IMR-90 (cell line): ENCODE results near the gene C12orf57. TPM values are rescaled to one million over a fixed set of nuclear protein-coding genes. Genes with fewer than 3 reads are reported as not detected.

ENCODE experiments used
- microRNA-seq, 2 experiments: library from miRNA; stranded (forward) in 1 of 2; unstranded in 1 of 2; fragments of 10-50 nt in 1 of 2; fragments of <30 nt in 1 of 2; gene quantifications in 1 of 2; microRNA quantifications in 1 of 2; one replicate each; pipeline versions ENCODE3 to v1.1.0; 2013 to 2020; ENCODE audit not compliant: insufficient read depth in 1 of 2, insufficient read length in 1 of 2, unreplicated experiment in 1 of 2
- polyA plus RNA-seq, 3 experiments: library from polyadenylated mRNA; depleted of rRNA; stranded (reverse); fragments of >200 nt; gene quantifications; 2 replicates each; pipeline ENCODE4 v1.2.3, GENCODE V29; 2012; ENCODE audit warnings: low replicate concordance in 1 of 3
- small RNA-seq, 5 experiments: library from RNA; depleted of rRNA; stranded (forward); fragments of <200 nt; gene quantifications; one replicate each; pipeline ENCODE3, GENCODE V24; 2012
- total RNA-seq: library from RNA; depleted of rRNA; stranded (reverse); fragments of >200 nt; gene quantifications from 2 replicates; pipeline ENCODE4 v1.2.3, GENCODE V29; 2012; rRNA removed

Gene C12orf57
- total and polyA plus RNA-seq, 2 of the 4 experiments (the other 2 are of a cell fraction) = 238 to 530 TPM

Small RNA genes within 50 kb of the gene (microRNA-seq; reads per million reads assigned to microRNA genes)
- gene MIR141 (ENCODE audit: insufficient read depth in 1 of 2, insufficient read length in 1 of 2, unreplicated experiment in 1 of 2) (9.1 to 31.0 reads per million in 2 experiments), gene MIR200C (ENCODE audit: insufficient read depth in 1 of 2, insufficient read length in 1 of 2, unreplicated experiment in 1 of 2) (86.9 to 198 reads per million in 2 experiments), gene RNU7-1 (ENCODE audit: insufficient read depth, insufficient read length) (not detected), gene SCARNA12 (ENCODE audit: insufficient read depth, insufficient read length) (10.3 reads per million, percentile 10 among the genes with 10 or more reads in this experiment)

Small RNA genes within 50 kb of the gene (small RNA-seq; reads per million reads assigned to genes)
- 1.4 to 41.3 (median 26.4) reads per million in 5 experiments for gene MIR141
- gene MIR200C = 1.1 to 19.8 (median 10.2) reads per million in 5 experiments
- 0 reads per million in 5 experiments for gene RNU7-1
- 0 to 1.6 (median 1.4) reads per million in 5 experiments for gene SCARNA12

Other genes with a start within 250 kb of the C12orf57 start
- gene PIANP, start 243.2 kb upstream of the C12orf57 start, total RNA-seq = under 0.01 and 0.18 TPM in 2 replicates
- gene PIANP, start 243.2 kb upstream of the C12orf57 start, polyA plus RNA-seq (2012; rRNA removed) = 5.4 and 6.8 TPM in 2 replicates
- 51.4 and 58.8 TPM in 2 replicates for gene COPS7A, start 220.0 kb upstream of the C12orf57 start, total RNA-seq
- gene COPS7A, start 220.0 kb upstream of the C12orf57 start, polyA plus RNA-seq (2012; rRNA removed) = 135 and 138 TPM in 2 replicates
- 236 and 244 TPM in 2 replicates for gene MLF2, start 190.9 kb upstream of the C12orf57 start, total RNA-seq
- 359 and 403 TPM in 2 replicates for gene MLF2, start 190.9 kb upstream of the C12orf57 start, polyA plus RNA-seq (2012; rRNA removed)
- 11.4 and 17.2 TPM in 2 replicates for gene PTMS, start 177.7 kb upstream of the C12orf57 start, total RNA-seq
- gene PTMS, start 177.7 kb upstream of the C12orf57 start, polyA plus RNA-seq (2012; rRNA removed) = 275 and 288 TPM in 2 replicates
- not detected in 2 replicates for gene LAG3, start 171.5 kb upstream of the C12orf57 start, total RNA-seq
- 0.41 and 0.66 TPM in 2 replicates for gene LAG3, start 171.5 kb upstream of the C12orf57 start, polyA plus RNA-seq (2012; rRNA removed)
- gene CD4, start 154.5 kb upstream of the C12orf57 start, total RNA-seq = 4.2 and 5.7 TPM in 2 replicates
- gene CD4, start 154.5 kb upstream of the C12orf57 start, polyA plus RNA-seq (2012; rRNA removed) = 15.0 and 15.7 TPM in 2 replicates
- gene GPR162, start 122.2 kb upstream of the C12orf57 start, total RNA-seq = 1.7 and 2.9 TPM in 2 replicates
- gene GPR162, start 122.2 kb upstream of the C12orf57 start, polyA plus RNA-seq (2012; rRNA removed) = 6.0 and 7.8 TPM in 2 replicates
- 25.8 and 27.8 TPM in 2 replicates for gene P3H3, start 115.6 kb upstream of the C12orf57 start, total RNA-seq
- gene P3H3, start 115.6 kb upstream of the C12orf57 start, polyA plus RNA-seq (2012; rRNA removed) = 83.9 and 90.5 TPM in 2 replicates
- gene GNB3, start 103.1 kb upstream of the C12orf57 start, total RNA-seq = 0.56 and 0.72 TPM in 2 replicates
- gene GNB3, start 103.1 kb upstream of the C12orf57 start, polyA plus RNA-seq (2012; rRNA removed) = 20.5 and 20.7 TPM in 2 replicates
- 23.5 and 30.3 TPM in 2 replicates for gene CDCA3, start 92.7 kb upstream of the C12orf57 start, total RNA-seq
- 61.0 and 67.5 TPM in 2 replicates for gene CDCA3, start 92.7 kb upstream of the C12orf57 start, polyA plus RNA-seq (2012; rRNA removed)
- 119 and 125 TPM in 2 replicates for gene USP5, start 91.9 kb upstream of the C12orf57 start, total RNA-seq
- gene USP5, start 91.9 kb upstream of the C12orf57 start, polyA plus RNA-seq (2012; rRNA removed) = 67.7 and 69.7 TPM in 2 replicates
- gene TPI1, start 76.5 kb upstream of the C12orf57 start, total RNA-seq = 1,842 and 2,176 TPM in 2 replicates
- 1,995 and 2,214 TPM in 2 replicates for gene TPI1, start 76.5 kb upstream of the C12orf57 start, polyA plus RNA-seq (2012; rRNA removed)
- gene SPSB2, start 70.7 kb upstream of the C12orf57 start, total RNA-seq = 1.1 and 1.3 TPM in 2 replicates
- 4.1 and 4.3 TPM in 2 replicates for gene SPSB2, start 70.7 kb upstream of the C12orf57 start, polyA plus RNA-seq (2012; rRNA removed)
- 8.9 and 11.1 TPM in 2 replicates for gene LRRC23, start 39.2 kb upstream of the C12orf57 start, total RNA-seq
- 9.2 and 11.4 TPM in 2 replicates for gene LRRC23, start 39.2 kb upstream of the C12orf57 start, polyA plus RNA-seq (2012; rRNA removed)
- 20.8 and 28.3 TPM in 2 replicates for gene ENO2, start 29.4 kb upstream of the C12orf57 start, total RNA-seq
- gene ENO2, start 29.4 kb upstream of the C12orf57 start, polyA plus RNA-seq (2012; rRNA removed) = 81.5 and 92.8 TPM in 2 replicates
- 2.5 and 3.4 TPM in 2 replicates for gene ATN1, start 16.1 kb upstream of the C12orf57 start, total RNA-seq
- gene ATN1, start 16.1 kb upstream of the C12orf57 start, polyA plus RNA-seq (2012; rRNA removed) = 58.7 and 59.8 TPM in 2 replicates
- gene RNU7-1, start 206 bp upstream of the C12orf57 start, total RNA-seq = not detected in 2 replicates
- not detected in 2 replicates for gene RNU7-1, start 206 bp upstream of the C12orf57 start, polyA plus RNA-seq (2012; rRNA removed)
- under 0.01 TPM in 1 of 2 replicates, not detected in the other for gene PTPN6, start 7.3 kb downstream of the C12orf57 start, total RNA-seq
- 0.14 TPM in 1 of 2 replicates, not detected in the other for gene PTPN6, start 7.3 kb downstream of the C12orf57 start, polyA plus RNA-seq (2012; rRNA removed)
- gene PHB2, start 26.6 kb downstream of the C12orf57 start, total RNA-seq = 219 and 240 TPM in 2 replicates
- gene PHB2, start 26.6 kb downstream of the C12orf57 start, polyA plus RNA-seq (2012; rRNA removed) = 286 and 298 TPM in 2 replicates
- gene EMG1, start 26.9 kb downstream of the C12orf57 start, total RNA-seq = 43.6 and 66.1 TPM in 2 replicates
- gene EMG1, start 26.9 kb downstream of the C12orf57 start, polyA plus RNA-seq (2012; rRNA removed) = 37.5 and 43.1 TPM in 2 replicates
- gene LPCAT3, start 74.5 kb downstream of the C12orf57 start, total RNA-seq = 6.4 and 7.0 TPM in 2 replicates
- gene LPCAT3, start 74.5 kb downstream of the C12orf57 start, polyA plus RNA-seq (2012; rRNA removed) = 17.4 and 18.6 TPM in 2 replicates
- gene C1S, start 116.7 kb downstream of the C12orf57 start, total RNA-seq = 34.4 and 49.6 TPM in 2 replicates
- 64.1 and 85.4 TPM in 2 replicates for gene C1S, start 116.7 kb downstream of the C12orf57 start, polyA plus RNA-seq (2012; rRNA removed)
- 19.4 and 38.4 TPM in 2 replicates for gene C1R, start 148.4 kb downstream of the C12orf57 start, total RNA-seq
- gene C1R, start 148.4 kb downstream of the C12orf57 start, polyA plus RNA-seq (2012; rRNA removed) = 153 and 165 TPM in 2 replicates
- gene C1RL, start 165.2 kb downstream of the C12orf57 start, total RNA-seq = 7.5 and 9.1 TPM in 2 replicates
- gene C1RL, start 165.2 kb downstream of the C12orf57 start, polyA plus RNA-seq (2012; rRNA removed) = 12.0 and 12.3 TPM in 2 replicates
- gene RBP5, start 184.9 kb downstream of the C12orf57 start, total RNA-seq = not detected in 2 replicates
- gene RBP5, start 184.9 kb downstream of the C12orf57 start, polyA plus RNA-seq (2012; rRNA removed) = 0.15 TPM in 1 of 2 replicates, not detected in the other
- gene CLSTN3, start 186.3 kb downstream of the C12orf57 start, total RNA-seq = 4.1 and 5.3 TPM in 2 replicates
- 14.5 and 16.4 TPM in 2 replicates for gene CLSTN3, start 186.3 kb downstream of the C12orf57 start, polyA plus RNA-seq (2012; rRNA removed)
- gene PEX5, start 245.7 kb downstream of the C12orf57 start, total RNA-seq = 18.3 and 18.6 TPM in 2 replicates
- 13.6 and 14.4 TPM in 2 replicates for gene PEX5, start 245.7 kb downstream of the C12orf57 start, polyA plus RNA-seq (2012; rRNA removed)